ENCODE measurements around the gene SORBS1. TPM values are rescaled to one million over a fixed set of nuclear protein-coding genes. Genes with fewer than 3 reads are reported as not detected.
A peak's percentile ranks its signal among the peaks of the same experiment; 100 is the strongest.

Gene SORBS1
- total and polyA plus RNA-seq, 4 donors, result 13.1 to 68.9 (median 44.0) TPM

- WGBS, 2 donors, result 58 to 79% methylated on average over 1 of the region's 1 CpG
- no peak for ATAC-seq (ENCODE audit: insufficient read depth, low FRiP score)
- DNase-seq, result no peak
- Histone ChIP-seq H3K4me3 (peak overlapping the region; percentile 15), H3K9me3 (ENCODE audit: control insufficient read depth in 4 of 4, insufficient read depth in 3 of 4, low read length in 3 of 4) (no peaks in the 10 kb centered on the region), H3K36me3 (ENCODE audit: control insufficient read depth in 4 of 4, insufficient read depth in 4 of 4, low read length in 4 of 4) (no peaks in the 10 kb centered on the region), H3K4me1 (ENCODE audit: control insufficient read depth in 5 of 5, insufficient read depth in 5 of 5, low read length in 5 of 5) (peaks cover 3 to 24% (median 14%) of the 10 kb centered on the region in 5 donors), H3K27me3 (ENCODE audit: control insufficient read depth in 3 of 3, insufficient read depth in 3 of 3, low read length in 2 of 3) (no peaks in the 10 kb centered on the region), H3K27ac (ENCODE audit: low read depth in 1 of 2, low read length in 1 of 2) (peak overlapping the region; percentile 49 to 89), H3K9ac (ENCODE audit: insufficient read depth in 1 of 2, low read length in 2 of 2) (peak overlapping the region in 1 of 2 donors; percentile 9)
- no peak for TF ChIP-seq CTCF (IDR thresholded peaks at IDR 0.05; ENCODE audit: control extremely low read depth, extremely low read depth)
These were observed 2.4 kb downstream of the SORBS1 start for GRCh38 chr10:95558593-95559320.

- 79 to 85% methylated on average over 8 of the region's 8 CpGs for WGBS, 2 donors
- peaks cover 3 to 19% (median 14%) of the 10 kb centered on the region in 5 donors for H3K4me1 ChIP-seq (ENCODE audit: control insufficient read depth in 5 of 5, insufficient read depth in 5 of 5, low read length in 5 of 5)
- H3K36me3 ChIP-seq (ENCODE audit: control insufficient read depth in 4 of 4, insufficient read depth in 4 of 4, low read length in 4 of 4), result no peaks in the 10 kb centered on the region
- H3K4me3 ChIP-seq, result no peak overlapping the region
- no peak overlapping the region for H3K9ac ChIP-seq (ENCODE audit: insufficient read depth in 1 of 2, low read length in 2 of 2)
- no peaks in the 10 kb centered on the region for H3K9me3 ChIP-seq (ENCODE audit: control insufficient read depth in 4 of 4, insufficient read depth in 3 of 4, low read length in 3 of 4)
- DNase-seq (no peak), ATAC-seq (ENCODE audit: insufficient read depth, low FRiP score) (no peak)
- H3K27me3 ChIP-seq (ENCODE audit: control insufficient read depth in 3 of 3, insufficient read depth in 3 of 3, low read length in 2 of 3), result no peaks in the 10 kb centered on the region
- no peak for TF ChIP-seq CTCF (IDR thresholded peaks at IDR 0.05; ENCODE audit: control extremely low read depth, extremely low read depth)
- peak overlapping the region; percentile 10 to 35 for H3K27ac ChIP-seq (ENCODE audit: low read depth in 1 of 2, low read length in 1 of 2)
These were observed 4.0 kb downstream of the SORBS1 start for GRCh38 chr10:95556994-95557767.

- peaks cover 0 to 28% (median 4%) of the 10 kb centered on the region in 5 donors for H3K4me1 ChIP-seq (ENCODE audit: control insufficient read depth in 5 of 5, insufficient read depth in 5 of 5, low read length in 5 of 5)
- ATAC-seq (ENCODE audit: insufficient read depth, low FRiP score), result no peak
- 96 to 98% methylated on average over 4 of the region's 4 CpGs for WGBS, 2 donors
- H3K9ac ChIP-seq (ENCODE audit: insufficient read depth in 1 of 2, low read length in 2 of 2), result no peak overlapping the region
- no peak for TF ChIP-seq CTCF (IDR thresholded peaks at IDR 0.05; ENCODE audit: control extremely low read depth, extremely low read depth)
- H3K9me3 ChIP-seq (ENCODE audit: control insufficient read depth in 4 of 4, insufficient read depth in 3 of 4, low read length in 3 of 4), result no peaks in the 10 kb centered on the region
- no peaks in the 10 kb centered on the region for H3K36me3 ChIP-seq (ENCODE audit: control insufficient read depth in 4 of 4, insufficient read depth in 4 of 4, low read length in 4 of 4)
- H3K27ac ChIP-seq (ENCODE audit: low read depth in 1 of 2, low read length in 1 of 2), result no peak overlapping the region
- H3K27me3 ChIP-seq (ENCODE audit: control insufficient read depth in 3 of 3, insufficient read depth in 3 of 3, low read length in 2 of 3), result no peaks in the 10 kb centered on the region
- no peak overlapping the region for H3K4me3 ChIP-seq
- no peak for DNase-seq
These were observed 7.5 kb downstream of the SORBS1 start for GRCh38 chr10:95553674-95554073.

Data from lung (tissue), 12 donors.